ES-I3 (cell line): ENCODE results near the gene GEMIN2.
A peak's percentile ranks its signal among the peaks of the same experiment; 100 is the strongest.
"Not testable (repeated sequence)": the region's sequence is repeated elsewhere in the genome, so short reads cannot be mapped to it uniquely, and the experiment has no call there.

ENCODE experiments used
- H3K36me3 ChIP-seq: 2 replicates; pipeline ENCODE4 v1.6.1; 2013; ENCODE audit warnings: mild to moderate bottlenecking, low read length, control low read depth, moderate library complexity; ENCODE audit not compliant: insufficient read depth
- H3K4me1 ChIP-seq: 2 replicates; pipeline ENCODE4 v1.6.1; 2013; ENCODE audit warnings: mild to moderate bottlenecking, control low read depth, low read length; ENCODE audit not compliant: insufficient read depth
- H3K9ac ChIP-seq: 2 replicates; pipeline ENCODE4 v1.6.1; 2013; ENCODE audit warnings: low read depth, mild to moderate bottlenecking, low read length, moderate library complexity
- H3K9me3 ChIP-seq: 2 replicates; pipeline ENCODE4 v1.6.1; 2013; ENCODE audit warnings: mild to moderate bottlenecking, low read length, moderate library complexity; ENCODE audit not compliant: control insufficient read depth, insufficient read depth

GEMIN2 gene

DNA sequence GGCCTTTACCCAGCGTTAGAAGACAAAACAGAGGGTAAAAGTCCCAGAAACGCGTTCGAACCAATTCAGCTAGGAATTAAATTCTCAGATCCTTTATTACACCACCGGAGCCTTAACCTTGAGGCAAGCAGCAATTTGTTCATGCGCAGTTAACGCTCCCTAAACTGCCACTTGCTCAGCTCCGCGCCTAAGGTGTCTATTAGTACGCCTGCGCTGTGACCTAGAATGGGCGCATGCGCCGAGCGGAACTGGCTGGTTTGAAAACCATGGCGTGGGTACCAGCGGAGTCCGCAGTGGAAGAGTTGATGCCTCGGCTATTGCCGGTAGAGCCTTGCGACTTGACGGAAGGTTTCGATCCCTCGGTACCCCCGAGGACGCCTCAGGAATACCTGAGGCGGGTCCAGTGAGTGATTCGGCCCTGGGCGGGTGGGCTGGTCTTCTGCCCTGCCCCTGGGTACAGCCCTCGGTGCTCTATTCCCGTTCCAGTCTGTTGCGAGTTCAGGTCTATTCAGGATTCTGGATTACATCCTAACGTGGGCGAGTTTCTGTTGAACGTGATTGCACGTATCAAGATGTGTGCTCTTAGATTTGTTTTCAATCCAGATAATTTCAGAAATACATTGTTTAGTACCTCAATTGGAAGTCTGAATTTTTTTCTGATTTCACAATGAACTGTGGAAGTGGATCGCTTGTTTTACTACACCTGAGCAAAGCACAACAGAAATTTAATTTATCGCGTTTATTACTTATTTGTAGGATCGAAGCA is at the start of gene GEMIN2:
Gene GEMIN2, plus strand, starts transcription at position 251 of the 766 bp plus-strand sequence. Its CDS starts 16 bp downstream, at position 267.
- no peaks in the 10 kb centered on the region for H3K9me3 ChIP-seq

GRCh38 chr14:39069169-39069805 is 44.8 kb upstream of the GEMIN2 start:
- H3K36me3 ChIP-seq, H3K9me3 ChIP-seq, H3K4me1 ChIP-seq, H3K9ac ChIP-seq: not testable (repeated sequence)

More for the DNA sequence above, at the start of gene GEMIN2:
- peak within 1 kb of the TSS; percentile 98 for H3K9ac ChIP-seq
- no peaks in the 10 kb centered on the region; the same call in 1 of the 2 replicates for H3K4me1 ChIP-seq
- no peaks in the 10 kb centered on the region; the same call in 1 of the 2 replicates for H3K36me3 ChIP-seq

GRCh38 chr14:39069923-39070322 is 44.2 kb upstream of the GEMIN2 start:
- no peaks in the 10 kb centered on the region for H3K4me1 ChIP-seq
- peaks cover 3% of the 10 kb centered on the region; the same call in 1 of the 2 replicates for H3K36me3 ChIP-seq
- no peak overlapping the region for H3K9ac ChIP-seq
- no peaks in the 10 kb centered on the region for H3K9me3 ChIP-seq

- Histone ChIP-seq H3K9me3 (no peaks in the 10 kb centered on the region), H3K4me1 (no peaks in the 10 kb centered on the region), H3K36me3 (no peaks in the 10 kb centered on the region), H3K9ac (no peak overlapping the region)
Measured at GRCh38 chr14:39071096-39071495, 43.0 kb upstream of the GEMIN2 start.

DNA sequence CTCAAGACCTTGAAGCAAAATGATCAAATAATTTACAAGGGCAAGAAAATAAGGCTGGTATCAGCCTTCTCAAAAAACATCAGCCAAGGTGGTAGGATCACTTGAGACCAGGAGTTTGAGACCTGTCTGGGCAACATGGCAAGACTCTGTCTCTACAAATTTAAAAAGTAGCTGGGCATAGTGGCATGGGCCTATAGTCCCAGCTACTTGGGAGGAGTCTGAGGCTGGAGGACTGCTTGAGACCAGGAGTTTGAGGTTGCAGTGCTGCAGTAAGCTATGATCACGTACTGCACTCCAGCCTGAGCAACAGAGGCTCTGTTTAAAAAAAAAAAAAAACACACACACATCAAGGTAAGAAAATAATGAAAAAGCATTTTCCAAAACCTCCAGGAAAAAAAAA is 33.2 kb upstream of the GEMIN2 start:
- Histone ChIP-seq H3K9me3 (no peaks in the 10 kb centered on the region), H3K36me3 (peaks cover 7% of the 10 kb centered on the region)

GRCh38 chr14:39083127-39083526 is 31.0 kb upstream of the GEMIN2 start:
- Histone ChIP-seq H3K9me3 (no peaks in the 10 kb centered on the region), H3K9ac (no peak overlapping the region), H3K4me1 (no peaks in the 10 kb centered on the region), H3K36me3 (peaks cover 11% of the 10 kb centered on the region)

More for the DNA sequence above, 33.2 kb upstream of the GEMIN2 start:
- Histone ChIP-seq H3K4me1 (no peaks in the 10 kb centered on the region), H3K9ac (no peak overlapping the region)

GRCh38 chr14:39085933-39086332 is 28.2 kb upstream of the GEMIN2 start:
- no peak overlapping the region for H3K9ac ChIP-seq

GRCh38 chr14:39087493-39087892 is 26.6 kb upstream of the GEMIN2 start:
- no peak overlapping the region for H3K9ac ChIP-seq
- H3K9me3 ChIP-seq: no peaks in the 10 kb centered on the region
- H3K36me3 ChIP-seq: peaks cover 11% of the 10 kb centered on the region
- no peaks in the 10 kb centered on the region for H3K4me1 ChIP-seq

More at GRCh38 chr14:39085933-39086332, 28.2 kb upstream of the GEMIN2 start:
- no peaks in the 10 kb centered on the region for H3K4me1 ChIP-seq
- peaks cover 11% of the 10 kb centered on the region for H3K36me3 ChIP-seq
- no peaks in the 10 kb centered on the region for H3K9me3 ChIP-seq

DNA sequence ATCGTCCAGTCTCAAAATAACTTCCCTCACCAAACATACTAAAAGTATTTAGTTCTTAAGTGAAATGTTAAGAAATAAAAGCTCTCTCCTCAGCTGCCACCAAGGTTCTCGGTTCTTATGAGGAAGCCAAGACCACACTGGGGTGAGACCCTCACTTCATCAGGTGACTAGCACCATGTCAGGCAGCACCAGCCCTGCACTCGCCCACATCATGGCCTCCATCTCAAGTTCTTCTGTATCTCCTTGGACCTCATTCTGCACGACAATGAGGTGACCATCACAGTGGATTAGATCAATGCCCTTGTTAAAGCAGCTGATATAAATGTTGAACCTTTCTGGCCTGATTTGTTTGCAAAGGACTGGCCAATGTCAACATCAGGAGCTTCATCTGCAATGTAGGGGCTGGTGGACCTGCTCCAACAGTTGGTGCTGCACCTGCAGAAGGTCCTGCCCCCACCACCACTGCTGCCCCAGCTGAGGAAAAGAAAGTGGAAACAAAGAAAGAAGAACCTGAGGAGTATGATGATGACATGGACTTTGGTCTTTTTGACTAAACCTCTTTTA is 23.5 kb upstream of the GEMIN2 start:
- Histone ChIP-seq H3K9me3 (no peaks in the 10 kb centered on the region), H3K9ac (no peak overlapping the region), H3K36me3 (peaks cover 14% of the 10 kb centered on the region; the same call in 1 of the 2 replicates), H3K4me1 (no peaks in the 10 kb centered on the region)

GRCh38 chr14:39091716-39092115 is 22.4 kb upstream of the GEMIN2 start:
- H3K4me1 ChIP-seq: peaks cover under 1% of the 10 kb centered on the region; the same call in 1 of the 2 replicates
- no peaks in the 10 kb centered on the region for H3K9me3 ChIP-seq
- peaks cover 8% of the 10 kb centered on the region for H3K36me3 ChIP-seq
- no peak overlapping the region for H3K9ac ChIP-seq

DNA sequence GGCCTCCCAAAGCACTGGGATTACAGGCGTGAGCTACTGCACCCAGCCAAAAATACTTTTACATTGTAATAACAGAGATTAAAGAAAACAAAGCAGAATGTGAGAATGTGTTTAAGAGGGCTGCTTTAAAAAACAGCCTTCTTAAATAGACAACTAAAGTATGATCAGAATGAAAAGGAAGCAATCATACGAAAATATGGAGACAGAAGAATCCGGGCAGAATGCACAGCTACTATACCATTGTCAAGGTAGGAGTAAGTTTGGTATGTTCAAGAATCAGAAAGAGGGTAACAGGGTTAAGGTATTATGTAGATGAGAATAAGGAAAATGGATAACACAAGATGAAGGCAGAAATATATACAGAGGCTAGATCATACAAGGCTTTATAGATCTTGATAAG is 19.6 kb upstream of the GEMIN2 start:
- H3K4me1 ChIP-seq: peaks cover 8% of the 10 kb centered on the region
- H3K9ac ChIP-seq: no peak overlapping the region
- peaks cover 8% of the 10 kb centered on the region for H3K36me3 ChIP-seq
- no peaks in the 10 kb centered on the region for H3K9me3 ChIP-seq

GRCh38 chr14:39097159-39097558 is 17.0 kb upstream of the GEMIN2 start:
- Histone ChIP-seq H3K9ac (no peak overlapping the region), H3K36me3 (peaks cover 8% of the 10 kb centered on the region), H3K9me3 (no peaks in the 10 kb centered on the region), H3K4me1 (peaks cover 12% of the 10 kb centered on the region)

DNA sequence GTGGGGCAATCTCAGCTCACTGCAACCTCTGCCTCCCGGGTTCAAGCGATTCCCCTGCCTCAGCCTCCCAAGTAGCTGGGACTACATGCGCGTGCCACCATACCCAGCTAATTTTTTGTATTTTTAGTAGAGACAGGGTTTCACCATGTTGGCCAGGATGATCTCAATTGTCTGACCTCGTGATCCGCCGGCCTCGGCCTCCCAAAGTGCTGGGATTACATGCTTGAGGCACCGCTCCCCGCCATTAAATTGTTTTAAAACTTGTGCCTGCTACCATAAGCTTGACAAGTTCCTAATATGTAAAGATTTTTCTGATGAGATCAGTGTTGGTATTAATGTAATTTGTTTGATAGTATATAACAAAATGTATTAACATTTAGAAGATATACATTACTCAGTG is 14.9 kb upstream of the GEMIN2 start:
- H3K9ac ChIP-seq, H3K36me3 ChIP-seq, H3K9me3 ChIP-seq: not testable (repeated sequence)
- peaks cover 12% of the 10 kb centered on the region for H3K4me1 ChIP-seq

DNA sequence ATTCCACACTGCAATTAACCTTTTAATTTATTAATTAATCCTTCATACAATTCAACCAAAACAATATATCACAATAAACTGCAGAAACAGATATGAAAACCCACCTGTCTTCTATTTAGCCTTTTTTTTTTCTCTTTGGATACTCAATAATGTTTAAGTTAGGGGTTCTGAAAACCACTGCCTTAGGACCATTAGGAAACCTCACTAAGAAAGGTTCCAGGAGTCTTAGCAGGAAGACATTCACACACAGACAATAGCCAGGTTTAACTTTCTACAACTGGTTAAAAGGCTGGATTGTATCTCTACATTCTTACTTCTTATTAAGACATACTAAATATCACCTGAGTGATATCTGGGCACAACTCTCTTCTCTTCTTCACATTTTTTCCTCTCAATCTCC is 14.4 kb upstream of the GEMIN2 start:
- Histone ChIP-seq H3K4me1 (peaks cover 12% of the 10 kb centered on the region), H3K36me3 (peaks cover 4% of the 10 kb centered on the region), H3K9ac (no peak overlapping the region), H3K9me3 (no peaks in the 10 kb centered on the region)
